ENCODE data around the gene MIS18A.

The MIS18A gene

GRCh38 chr21:32249511-32250280 is 29.2 kb downstream of the MIS18A start:
- no peak for DNase-seq

- peak; percentile 47 for DNase-seq
These were observed 30.0 kb downstream of the MIS18A start for GRCh38 chr21:32248571-32249461.

GRCh38 chr21:32246571-32247140 is 32.2 kb downstream of the MIS18A start:
- no peak for DNase-seq

- no peak for DNase-seq
These were observed 32.9 kb downstream of the MIS18A start for GRCh38 chr21:32245971-32246370.

GRCh38 chr21:32240851-32241687 is 37.8 kb downstream of the MIS18A start:
- no peak for DNase-seq

GRCh38 chr21:32239551-32239950 is 39.3 kb downstream of the MIS18A start:
- DNase-seq = no peak

GRCh38 chr21:32238063-32238462 is 40.8 kb downstream of the MIS18A start:
- DNase-seq = no peak

- no peak for DNase-seq
These were observed 41.8 kb downstream of the MIS18A start for GRCh38 chr21:32237021-32237420.

- DNase-seq = no peak
These were observed 45.0 kb downstream of the MIS18A start for GRCh38 chr21:32233722-32234301.

GRCh38 chr21:32233055-32233546 is 45.7 kb downstream of the MIS18A start:
- no peak for DNase-seq

GRCh38 chr21:32226444-32226843 is 52.4 kb downstream of the MIS18A start:
- no peak for DNase-seq

Data from NCI-H2171 treated with DMSO at 0.1 percent for 48 hours (cell line).